ENCODE measurements around the gene SLC8A1.

SLC8A1 gene

DNA sequence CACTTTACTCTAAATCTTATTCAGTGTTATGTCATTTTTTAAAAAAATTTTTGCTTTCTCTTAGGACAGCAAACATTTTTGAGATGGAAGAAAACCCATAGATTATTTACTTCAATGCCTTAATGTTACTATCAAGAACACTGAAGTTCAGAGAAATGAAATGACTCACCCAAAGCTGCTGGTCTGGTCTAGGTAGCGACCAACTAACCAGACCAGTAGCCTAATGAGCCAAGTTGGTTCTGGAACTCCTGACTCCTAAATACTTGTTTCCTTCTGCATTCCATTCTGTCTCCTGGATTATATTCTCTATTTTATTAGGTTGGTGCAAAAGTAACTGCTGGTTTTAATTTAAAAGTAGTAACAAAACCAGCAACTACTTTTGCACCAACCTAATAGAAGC lies 35.4 kb downstream of the SLC8A1 start:
- no peak for DNase-seq (ENCODE audit: low read depth)
- no peak overlapping the region for H3K4me3 ChIP-seq (ENCODE audit: low read depth, low read length)
- TF ChIP-seq, protein P1, sequence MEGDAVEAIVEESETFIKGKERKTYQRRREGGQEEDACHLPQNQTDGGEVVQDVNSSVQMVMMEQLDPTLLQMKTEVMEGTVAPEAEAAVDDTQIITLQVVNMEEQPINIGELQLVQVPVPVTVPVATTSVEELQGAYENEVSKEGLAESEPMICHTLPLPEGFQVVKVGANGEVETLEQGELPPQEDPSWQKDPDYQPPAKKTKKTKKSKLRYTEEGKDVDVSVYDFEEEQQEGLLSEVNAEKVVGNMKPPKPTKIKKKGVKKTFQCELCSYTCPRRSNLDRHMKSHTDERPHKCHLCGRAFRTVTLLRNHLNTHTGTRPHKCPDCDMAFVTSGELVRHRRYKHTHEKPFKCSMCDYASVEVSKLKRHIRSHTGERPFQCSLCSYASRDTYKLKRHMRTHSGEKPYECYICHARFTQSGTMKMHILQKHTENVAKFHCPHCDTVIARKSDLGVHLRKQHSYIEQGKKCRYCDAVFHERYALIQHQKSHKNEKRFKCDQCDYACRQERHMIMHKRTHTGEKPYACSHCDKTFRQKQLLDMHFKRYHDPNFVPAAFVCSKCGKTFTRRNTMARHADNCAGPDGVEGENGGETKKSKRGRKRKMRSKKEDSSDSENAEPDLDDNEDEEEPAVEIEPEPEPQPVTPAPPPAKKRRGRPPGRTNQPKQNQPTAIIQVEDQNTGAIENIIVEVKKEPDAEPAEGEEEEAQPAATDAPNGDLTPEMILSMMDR (IDR thresholded peaks at IDR 0.05; ENCODE audit: low read depth, low read length, missing control alignments), result no peak

- TF ChIP-seq, protein P1 (IDR thresholded peaks at IDR 0.05; ENCODE audit: low read depth, low read length, missing control alignments), result no peak
- no peak overlapping the region for H3K4me3 ChIP-seq (ENCODE audit: low read depth, low read length)
- no peak for DNase-seq (ENCODE audit: low read depth)
These were observed 36.5 kb downstream of the SLC8A1 start for GRCh38 chr2:40415391-40415790.

GRCh38 chr2:40412456-40412855 lies 39.4 kb downstream of the SLC8A1 start:
- TF ChIP-seq, protein P1 (IDR thresholded peaks at IDR 0.05; ENCODE audit: low read depth, low read length, missing control alignments), result no peak
- no peak for DNase-seq (ENCODE audit: low read depth)
- H3K4me3 ChIP-seq (ENCODE audit: low read depth, low read length), result no peak overlapping the region

DNA sequence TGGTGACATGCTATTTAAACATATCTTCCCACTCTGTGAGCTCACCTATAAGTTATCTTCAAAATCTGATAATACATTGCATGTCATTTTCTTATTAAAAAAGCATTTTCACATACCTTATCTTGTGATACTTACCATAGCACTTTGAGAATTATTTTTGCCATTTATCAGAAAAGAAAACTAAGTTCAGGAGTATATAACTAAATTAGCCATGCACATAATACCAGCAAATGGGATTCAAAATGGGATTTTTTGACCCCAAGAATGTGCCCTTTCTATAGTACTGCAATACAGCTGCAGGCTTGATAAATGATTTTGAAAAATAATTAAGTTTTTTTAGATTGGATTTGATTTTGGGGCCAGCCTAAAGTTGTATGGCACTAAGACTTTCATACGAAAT lies 41.2 kb downstream of the SLC8A1 start:
- no peak overlapping the region for H3K4me3 ChIP-seq (ENCODE audit: low read depth, low read length)
- DNase-seq (ENCODE audit: low read depth), result no peak
- TF ChIP-seq, protein P1 (IDR thresholded peaks at IDR 0.05; ENCODE audit: low read depth, low read length, missing control alignments), result no peak

DNA sequence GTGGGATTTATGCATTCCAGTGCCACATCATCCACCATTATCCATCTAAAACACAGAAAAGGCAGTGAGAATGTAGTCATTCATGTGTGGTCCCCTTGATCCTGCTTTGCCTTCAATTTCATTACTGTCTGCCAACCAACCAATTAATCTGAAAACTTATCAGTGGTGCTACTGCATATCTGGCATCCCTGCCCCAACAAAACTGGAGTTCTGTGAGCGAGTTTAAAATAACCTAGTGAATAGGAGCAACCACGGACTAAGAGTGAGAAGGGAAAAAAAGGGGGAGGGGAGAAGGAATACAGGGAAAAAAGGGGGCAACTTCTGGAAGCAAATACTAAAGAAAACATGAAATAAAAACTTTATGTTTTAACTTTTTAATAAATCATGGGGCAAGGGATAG lies 42.2 kb downstream of the SLC8A1 start:
- H3K4me3 ChIP-seq (ENCODE audit: low read depth, low read length), result no peak overlapping the region
- no peak for DNase-seq (ENCODE audit: low read depth)
- TF ChIP-seq, protein P1 (IDR thresholded peaks at IDR 0.05; ENCODE audit: low read depth, low read length, missing control alignments), result no peak

GRCh38 chr2:40406485-40407289 lies 45.2 kb downstream of the SLC8A1 start:
- DNase-seq (ENCODE audit: low read depth), result no peak
- H3K4me3 ChIP-seq (ENCODE audit: low read depth, low read length), result no peak overlapping the region
- TF ChIP-seq, protein P1 (IDR thresholded peaks at IDR 0.05; ENCODE audit: low read depth, low read length, missing control alignments), result no peak

DNA sequence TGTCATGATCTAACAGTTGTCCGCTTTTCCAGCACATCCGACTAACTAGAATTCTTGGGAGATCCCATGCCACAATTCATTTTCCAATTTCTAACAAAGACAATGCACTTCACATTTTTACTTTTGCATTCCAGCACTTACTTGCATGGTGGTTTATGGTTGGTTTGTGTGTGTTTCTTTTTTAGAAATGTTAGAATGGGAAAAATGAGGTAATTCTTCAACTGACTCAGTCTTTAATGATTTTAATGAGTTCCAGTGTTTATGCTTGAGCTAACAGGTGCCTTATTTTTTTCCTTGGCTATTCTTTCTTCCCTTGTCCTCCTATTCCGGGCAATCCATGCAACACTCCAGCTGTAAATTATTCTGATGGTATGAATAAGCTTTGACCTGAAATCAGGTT lies 46.4 kb downstream of the SLC8A1 start:
- no peak overlapping the region for H3K4me3 ChIP-seq (ENCODE audit: low read depth, low read length)
- no peak for DNase-seq (ENCODE audit: low read depth)
- TF ChIP-seq, protein P1 (IDR thresholded peaks at IDR 0.05; ENCODE audit: low read depth, low read length, missing control alignments), result no peak

Data from GM12864 (cell line).